H9 (cell line): ENCODE data around the gene ZNF678. TPM values are rescaled to one million over a fixed set of nuclear protein-coding genes. Genes with fewer than 3 reads are reported as not detected.

ENCODE experiments used
- DNase-seq: peaks from one replicate; pipeline ENCODE4 v3.0.0-alpha.2; 2017
- H2AFZ ChIP-seq: one replicate; pipeline ENCODE4 v1.6.1; 2013; ENCODE audit warnings: mild to moderate bottlenecking, low read length, control low read depth, moderate library complexity
- H2AK5ac ChIP-seq: 2 replicates; pipeline ENCODE4 v1.6.1; 2013; ENCODE audit warnings: low read length, control low read depth, mixed read lengths; ENCODE audit not compliant: insufficient read length
- H2BK120ac ChIP-seq: one replicate; pipeline ENCODE4 v1.6.1; 2013; ENCODE audit warnings: low read depth, mild to moderate bottlenecking, low read length, control low read depth, inconsistent platforms; ENCODE audit not compliant: poor library complexity, severe bottlenecking
- H2BK12ac ChIP-seq: 2 replicates; pipeline ENCODE4 v1.6.1; 2013; ENCODE audit warnings: low read length, control low read depth, mixed read lengths, low read depth; ENCODE audit not compliant: insufficient read length
- H2BK15ac ChIP-seq: 2 replicates; pipeline ENCODE4 v1.6.1; 2013; ENCODE audit warnings: low read depth, low read length, control low read depth
- H2BK20ac ChIP-seq: one replicate; pipeline ENCODE4 v1.6.1; 2013; ENCODE audit warnings: low read depth, mild to moderate bottlenecking, low read length, control low read depth, inconsistent platforms; ENCODE audit not compliant: poor library complexity, severe bottlenecking
- H2BK5ac ChIP-seq: 2 replicates; pipeline ENCODE4 v1.6.1; 2013; ENCODE audit warnings: low read length, control low read depth, mixed read lengths; ENCODE audit not compliant: insufficient read length
- H3K14ac ChIP-seq: 2 replicates; pipeline ENCODE4 v1.6.1; 2013; ENCODE audit warnings: low read length, control low read depth; ENCODE audit not compliant: insufficient read depth
- H3K18ac ChIP-seq: 2 replicates; pipeline ENCODE4 v1.6.1; 2013; ENCODE audit warnings: low read depth, mild to moderate bottlenecking, mixed read lengths, low read length, control low read depth; ENCODE audit not compliant: insufficient read length
- H3K23ac ChIP-seq: 2 replicates; pipeline ENCODE4 v1.6.1; 2013; ENCODE audit warnings: low read length, control low read depth, mixed read lengths, low read depth; ENCODE audit not compliant: insufficient read length
- H3K23me2 ChIP-seq: 2 replicates; pipeline ENCODE4 v1.6.1; 2013; ENCODE audit warnings: low read depth, mild to moderate bottlenecking, mixed read lengths, low read length, control low read depth; ENCODE audit not compliant: insufficient read length, poor library complexity, severe bottlenecking
- H3K27ac ChIP-seq: 2 replicates; pipeline ENCODE4 v1.5.1; 2013; ENCODE audit warnings: low read length, control low read depth, mixed read lengths, low read depth; ENCODE audit not compliant: insufficient read length
- H3K27me3 ChIP-seq: 2 replicates; pipeline ENCODE4 v1.6.1; 2013; ENCODE audit warnings: low read length, control low read depth, inconsistent platforms; ENCODE audit not compliant: insufficient read depth
- H3K4ac ChIP-seq: 2 replicates; pipeline ENCODE4 v1.6.1; 2013; ENCODE audit warnings: low read depth, mild to moderate bottlenecking, control low read depth, inconsistent platforms, low read length, moderate library complexity
- H3K4me1 ChIP-seq: 2 replicates; pipeline ENCODE4 v1.6.1; 2013; ENCODE audit warnings: low read length, control low read depth, inconsistent platforms; ENCODE audit not compliant: insufficient read depth
- H3K4me2 ChIP-seq: 2 replicates; pipeline ENCODE4 v1.6.1; 2013; ENCODE audit warnings: low read length, control low read depth, mixed read lengths; ENCODE audit not compliant: insufficient read length, insufficient read depth
- H3K56ac ChIP-seq: 2 replicates; pipeline ENCODE4 v1.6.1; 2013; ENCODE audit warnings: low read depth, mild to moderate bottlenecking, mixed read lengths, low read length, control low read depth; ENCODE audit not compliant: insufficient read length
- H3K79me1 ChIP-seq: 2 replicates; pipeline ENCODE4 v1.6.1; 2013; ENCODE audit warnings: low read depth, mild to moderate bottlenecking, moderate library complexity, low read length, control low read depth, inconsistent platforms; ENCODE audit not compliant: insufficient read depth, poor library complexity, severe bottlenecking
- H3K79me2 ChIP-seq: 2 replicates; pipeline ENCODE4 v1.6.1; 2013; ENCODE audit warnings: low read length, control low read depth, inconsistent platforms; ENCODE audit not compliant: insufficient read depth
- H3K9ac ChIP-seq: 2 replicates; pipeline ENCODE4 v1.6.1; 2013; ENCODE audit warnings: low read length, control low read depth, mixed read lengths; ENCODE audit not compliant: insufficient read length; ENCODE audit errors: extremely low read depth
- H3K9me3 ChIP-seq: one replicate; pipeline ENCODE4 v1.6.1; 2013; ENCODE audit warnings: low read depth, low read length, inconsistent platforms; ENCODE audit not compliant: control insufficient read depth
- H3T11ph ChIP-seq: one replicate; pipeline ENCODE4 v1.6.1; 2013; ENCODE audit warnings: mild to moderate bottlenecking, low read length, control low read depth, inconsistent platforms
- H4K20me1 ChIP-seq: one replicate; pipeline ENCODE4 v1.6.1; 2013; ENCODE audit not compliant: control insufficient read depth, insufficient read length, insufficient read depth
- H4K5ac ChIP-seq: 2 replicates; pipeline ENCODE4 v1.6.1; 2013; ENCODE audit warnings: low read depth, mild to moderate bottlenecking, mixed read lengths, low read length, control low read depth; ENCODE audit not compliant: insufficient read length
- H4K8ac ChIP-seq: replicated peaks from 2 replicates; pipeline ENCODE4 v1.6.1; 2013; ENCODE audit warnings: low read length, control low read depth, mixed read lengths, low read depth; ENCODE audit not compliant: insufficient read length
- H4K91ac ChIP-seq: 2 replicates; pipeline ENCODE4 v1.6.1; 2013; ENCODE audit warnings: low read depth, mild to moderate bottlenecking, moderate library complexity, mixed read lengths, low read length, control low read depth; ENCODE audit not compliant: insufficient read length
- H3K27ac Mint-ChIP-seq, 3 experiments: 2 replicates in 2 of 3; 3 replicates in 1 of 3; pipeline ENCODE4 v1.8.0; 2020 to 2021; ENCODE audit warnings: mixed read lengths in 3 of 3, mild to moderate bottlenecking in 1 of 3, moderate library complexity in 1 of 3
- H3K27me3 Mint-ChIP-seq: 2 replicates; pipeline ENCODE4 v1.8.0; 2021; ENCODE audit warnings: low read depth, mild to moderate bottlenecking, moderate library complexity, mixed read lengths
- H3K36me3 Mint-ChIP-seq, 3 experiments: 2 replicates in 2 of 3; 3 replicates in 1 of 3; pipeline ENCODE4 v1.8.0; 2020 to 2021; ENCODE audit warnings: low read depth in 3 of 3, mixed read lengths in 3 of 3; ENCODE audit not compliant: insufficient read depth in 1 of 3
- H3K4me1 Mint-ChIP-seq, 2 experiments: 2 replicates each; pipeline ENCODE4 v1.8.0; 2020; ENCODE audit warnings: mixed read lengths in 2 of 2
- H3K4me3 Mint-ChIP-seq, 2 experiments: 2 replicates in 1 of 2; 3 replicates in 1 of 2; pipeline ENCODE4 v1.8.0; 2020 to 2021; ENCODE audit warnings: mild to moderate bottlenecking in 2 of 2, mixed read lengths in 2 of 2, moderate library complexity in 1 of 2
- H3K9me3 Mint-ChIP-seq, 2 experiments: 2 replicates in 1 of 2; 3 replicates in 1 of 2; pipeline ENCODE4 v1.8.0; 2020; ENCODE audit warnings: mild to moderate bottlenecking in 2 of 2, mixed read lengths in 2 of 2, moderate library complexity in 1 of 2
- CTCF ChIP-seq: fragments of 200-600 bp; sonication (generic); conservative IDR thresholded peaks from 3 replicates; pipeline ENCODE4 v1.8.0; 2021; ENCODE audit warnings: antibody characterized with exemption, mild to moderate bottlenecking
- WGBS: extraction: QIAGEN DNeasy Blood & Tissue Kit; methylation state at CpG from one replicate; pipeline ENCODE4 v1.1.7; 2013; ENCODE audit warnings: missing lambda C conversion rate, low lambda C conversion rate, mixed read lengths; ENCODE audit not compliant: insufficient read length; ENCODE audit errors: extremely low coverage; 5-methylcytosine and 5-hydroxymethylcytosine counted together
- total RNA-seq: library from RNA; stranded (reverse); gene quantifications from 2 replicates; pipeline ENCODE4 v1.2.1, GENCODE V29; 2021

The ZNF678 gene
- total RNA-seq, 1 experiment from 2014 or later, result 25.3 TPM

DNA sequence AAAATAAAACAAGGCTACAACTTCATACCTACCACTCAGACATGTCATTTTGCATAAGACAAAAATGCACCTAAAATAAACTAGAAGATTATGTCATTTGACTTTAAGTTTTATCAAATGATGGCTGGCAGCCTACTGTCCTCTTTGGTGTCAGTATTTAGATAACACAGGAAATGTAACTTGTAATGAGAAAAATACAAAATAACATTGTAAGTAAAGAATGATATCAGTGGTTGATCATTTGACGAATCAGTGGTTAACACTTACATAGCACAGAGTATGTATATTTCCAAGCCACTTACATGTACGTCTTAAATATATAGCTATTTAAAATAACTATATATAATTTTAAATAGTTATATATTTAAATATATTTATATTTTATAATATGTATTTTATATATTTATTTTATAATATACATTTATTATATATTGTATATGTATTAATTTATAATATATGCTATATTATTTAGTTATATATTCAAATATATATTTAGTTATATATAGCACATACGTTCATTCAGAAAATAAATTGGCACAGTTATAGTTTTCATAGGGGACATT, 44.1 kb downstream of the ZNF678 start:
- Histone ChIP-seq H2BK12ac (no peak overlapping the region), H3K27ac (no peak overlapping the region), H2BK20ac (no peak overlapping the region), H3K18ac (no peak overlapping the region), H3K9ac (no peak overlapping the region), H4K8ac (no peak overlapping the region), H3K23ac (no peak overlapping the region), H3K79me1 (no peaks in the 10 kb centered on the region), H3K4ac (no peak overlapping the region), H3K23me2 (no peaks in the 10 kb centered on the region), H4K5ac (no peak overlapping the region), H3K56ac (no peak overlapping the region), H3K9me3 (no peaks in the 10 kb centered on the region), H2BK5ac (no peak overlapping the region), H3K79me2 (peaks cover 2% of the 10 kb centered on the region; the same call in 1 of the 2 replicates), H4K91ac (no peak overlapping the region), H2BK15ac (no peak overlapping the region), H3K14ac (no peak overlapping the region), H2BK120ac (no peak overlapping the region), H3T11ph (no peak overlapping the region), H2AK5ac (no peak overlapping the region), H3K4me2 (no peak overlapping the region), H3K4me1 (no peaks in the 10 kb centered on the region), H3K27me3 (no peaks in the 10 kb centered on the region), H2AFZ (no peak overlapping the region), H4K20me1 (no peaks in the 10 kb centered on the region)
- no peak for DNase-seq
- H3K4me3 Mint-ChIP-seq, result no peak overlapping the region
- H3K9me3 Mint-ChIP-seq, result peaks cover 6 to 62% of the 10 kb centered on the region in 2 experiments; a peak in 4 of 5 replicates
- peaks cover 10 to 16% of the 10 kb centered on the region in 2 experiments for H3K4me1 Mint-ChIP-seq
- peaks cover 23 to 49% (median 28%) of the 10 kb centered on the region in 3 experiments for H3K36me3 Mint-ChIP-seq
- TF ChIP-seq CTCF, result no peak
- H3K27me3 Mint-ChIP-seq, result no peaks in the 10 kb centered on the region
- no CpG with 5 or more reads among the region's 3 CpGs for WGBS
- H3K27ac Mint-ChIP-seq, result no peak overlapping the region
